GM18507 (cell line): ENCODE data around the gene KAT2A.

Source experiments
- DNase-seq: peaks from one replicate; pipeline ENCODE4 v3.0.0; 2011; ENCODE audit warnings: low read depth; ENCODE audit not compliant: insufficient read length; ENCODE audit errors: extremely low spot score
- FAIRE-seq: peaks from 2 replicates; lab custom pipeline; 2011; peaks lifted over from hg19 to GRCh38; lab: Jason Lieb, UNC

The KAT2A gene

DNA sequence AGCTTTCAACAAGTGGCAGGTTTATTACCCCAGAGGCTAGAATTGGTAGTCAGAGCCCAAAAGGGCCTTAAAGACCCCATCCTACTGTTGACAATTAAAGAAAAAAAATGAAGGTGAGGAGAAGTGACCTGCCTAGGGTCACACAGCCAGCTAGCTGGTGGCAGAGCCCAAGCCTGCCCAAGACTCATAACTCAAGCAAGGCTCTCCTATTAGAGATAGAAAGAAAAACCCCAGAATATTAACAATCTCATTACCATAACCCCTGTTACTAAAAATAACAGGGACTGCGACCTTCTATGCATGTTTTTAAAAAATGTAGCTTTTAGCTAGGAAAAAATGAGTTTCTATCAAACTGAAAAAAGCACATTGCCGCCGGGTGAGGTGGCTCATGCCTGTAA is 15.5 kb upstream of the KAT2A start:
- no peak for FAIRE-seq
- DNase-seq, result no peak

- no peak for FAIRE-seq
- DNase-seq, result no peak
Observed at GRCh38 chr17:42135664-42136653, 14.8 kb upstream of the KAT2A start.

- FAIRE-seq (no peak), DNase-seq (no peak)
Observed at GRCh38 chr17:42135151-42135550, 14.0 kb upstream of the KAT2A start.

DNA sequence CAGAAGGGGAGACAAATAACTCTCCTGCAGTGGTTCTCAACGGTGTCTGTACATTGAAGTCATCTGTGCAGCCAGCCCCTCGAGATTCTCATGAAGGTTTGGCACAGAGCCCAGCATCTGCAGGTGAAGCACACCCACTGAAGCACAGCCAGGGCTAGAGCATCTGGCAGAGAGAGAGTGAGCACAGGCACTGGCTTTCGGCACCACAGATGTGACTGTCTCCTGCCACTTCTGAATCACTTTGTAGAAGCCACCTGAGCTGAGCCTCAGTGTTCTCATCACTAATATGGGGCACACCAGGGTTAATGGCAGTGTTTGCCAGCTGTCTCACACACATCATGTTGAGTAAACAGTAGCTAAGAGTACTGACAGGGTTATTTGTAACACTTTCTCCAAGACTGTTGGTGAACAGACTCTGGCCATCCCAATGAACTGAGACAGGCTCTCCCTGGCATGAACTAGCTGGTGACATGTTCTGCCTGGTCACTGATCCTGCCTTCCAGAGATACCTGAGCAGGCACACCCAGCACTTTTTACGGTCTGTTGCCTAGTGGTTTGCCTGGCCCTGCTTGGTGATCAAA is 12.4 kb upstream of the KAT2A start:
- DNase-seq, result no peak
- FAIRE-seq, result peak; percentile 80

DNA sequence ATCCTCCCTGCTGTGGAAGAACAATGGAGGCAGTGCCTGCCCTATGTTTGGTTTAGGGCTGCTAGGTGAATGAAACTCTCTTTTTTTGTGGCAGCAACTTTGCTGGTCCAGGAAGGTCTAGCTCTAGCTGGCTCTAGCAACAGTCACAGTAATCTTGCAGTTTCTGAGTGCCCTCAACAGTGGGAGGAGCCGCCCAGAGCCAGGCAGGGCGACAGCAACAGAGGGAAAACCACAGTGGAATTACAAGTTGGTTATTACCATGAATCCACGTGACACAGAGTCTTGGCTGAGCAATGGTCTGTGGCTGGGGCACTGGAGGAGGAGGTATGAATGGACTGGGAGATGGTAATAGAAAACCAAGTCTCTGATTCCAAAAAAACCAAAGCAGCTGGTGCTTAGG is 11.8 kb upstream of the KAT2A start:
- no peak for DNase-seq

GRCh38 chr17:42131981-42132432 is 10.8 kb upstream of the KAT2A start:
- FAIRE-seq, result no peak

More for the DNA sequence above, 11.8 kb upstream of the KAT2A start:
- no peak for FAIRE-seq

GRCh38 chr17:42131232-42131631 is 10.1 kb upstream of the KAT2A start:
- no peak for FAIRE-seq

More at GRCh38 chr17:42131981-42132432, 10.8 kb upstream of the KAT2A start:
- DNase-seq, result no peak

DNA sequence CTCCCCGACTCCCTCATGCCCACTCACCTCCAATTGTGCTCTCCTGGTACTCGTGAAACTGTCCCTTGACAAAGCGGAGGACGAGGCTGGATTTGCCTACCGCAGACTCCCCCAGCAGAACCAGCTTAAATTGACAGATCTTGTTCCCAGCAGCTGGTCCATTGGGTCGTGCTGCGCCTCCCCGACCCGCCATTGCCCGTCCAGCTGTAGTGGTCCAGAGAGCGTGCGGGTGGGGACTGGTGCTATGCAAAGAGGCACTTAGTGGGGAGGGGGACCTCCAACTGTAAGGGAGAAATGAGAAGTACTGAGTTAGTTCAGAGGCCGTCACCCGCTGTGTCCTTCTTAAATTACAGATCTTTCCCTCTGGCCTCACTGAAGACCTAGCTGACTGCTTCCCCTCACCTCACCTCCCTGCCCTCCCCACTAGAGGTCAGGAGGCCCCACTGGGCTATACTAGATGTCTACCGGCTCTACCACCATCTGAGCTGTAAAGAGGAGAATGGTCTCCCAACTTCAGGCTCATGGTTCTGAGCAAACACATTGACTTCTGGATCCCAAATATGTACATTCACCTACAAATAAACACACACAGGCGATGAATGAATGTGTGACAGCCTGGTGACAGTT is 9.3 kb upstream of the KAT2A start:
- FAIRE-seq (no peak), DNase-seq (no peak)

More at GRCh38 chr17:42131232-42131631, 10.1 kb upstream of the KAT2A start:
- DNase-seq, result no peak

DNA sequence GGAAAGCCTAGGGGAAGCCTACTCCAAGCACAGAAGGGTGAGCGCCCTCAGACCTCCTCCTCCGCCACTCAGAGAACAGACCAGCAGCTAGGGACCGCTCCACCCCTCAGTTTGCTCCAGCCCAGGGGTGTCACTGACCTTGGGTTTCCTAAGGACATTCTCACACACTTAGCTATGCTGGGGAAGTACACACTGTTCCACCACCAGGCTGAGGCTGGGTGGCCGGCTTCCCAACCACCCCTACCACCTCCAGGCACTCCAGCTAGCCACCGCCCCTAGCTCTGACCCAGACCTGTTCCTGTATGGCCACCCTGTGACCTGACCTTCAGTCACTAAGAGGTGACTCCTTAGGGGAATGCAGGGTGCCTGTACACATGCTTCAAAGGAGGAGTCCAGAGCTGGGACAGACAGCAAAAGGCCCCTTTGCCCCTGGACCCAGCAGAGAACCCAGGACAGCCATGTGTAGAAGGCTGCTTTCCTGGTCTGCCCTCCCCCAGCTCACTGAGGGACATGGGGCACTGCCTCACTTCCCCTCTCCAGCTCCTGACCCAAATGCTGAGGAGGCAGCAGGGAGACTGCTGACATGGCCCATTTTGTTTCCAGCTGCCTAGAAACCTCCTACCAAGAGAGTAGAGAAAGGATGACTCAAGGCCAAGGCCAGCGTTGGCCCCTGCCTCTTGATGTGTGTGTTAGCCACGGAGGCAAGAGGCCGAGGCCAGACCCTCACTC is 8.1 kb upstream of the KAT2A start:
- FAIRE-seq (no peak), DNase-seq (no peak)

- DNase-seq (no peak), FAIRE-seq (no peak)
Observed at GRCh38 chr17:42127414-42127813, 6.2 kb upstream of the KAT2A start.

DNA sequence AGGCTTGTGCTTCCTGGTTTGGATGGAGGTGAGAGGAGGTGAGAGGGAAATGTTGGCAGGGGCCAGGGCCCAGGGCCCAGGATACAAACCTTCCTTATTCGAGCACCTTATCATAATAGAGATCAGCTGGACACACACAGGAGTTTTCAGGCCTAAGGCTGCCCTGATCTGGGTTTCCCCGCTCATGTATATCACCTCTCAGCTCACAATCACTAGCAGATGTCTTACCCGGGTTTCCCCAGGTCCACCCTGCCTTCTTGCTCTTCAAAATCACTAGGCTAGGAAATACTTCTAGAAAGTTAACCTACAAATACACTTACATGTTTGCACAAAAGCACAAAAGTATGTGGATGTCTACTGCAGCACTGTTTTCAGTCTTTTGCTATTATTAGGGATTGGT is 5.7 kb upstream of the KAT2A start:
- FAIRE-seq, result no peak

GRCh38 chr17:42125565-42125964 is 4.4 kb upstream of the KAT2A start:
- no peak for FAIRE-seq
- no peak for DNase-seq

More for the DNA sequence above, 5.7 kb upstream of the KAT2A start:
- DNase-seq, result no peak

DNA sequence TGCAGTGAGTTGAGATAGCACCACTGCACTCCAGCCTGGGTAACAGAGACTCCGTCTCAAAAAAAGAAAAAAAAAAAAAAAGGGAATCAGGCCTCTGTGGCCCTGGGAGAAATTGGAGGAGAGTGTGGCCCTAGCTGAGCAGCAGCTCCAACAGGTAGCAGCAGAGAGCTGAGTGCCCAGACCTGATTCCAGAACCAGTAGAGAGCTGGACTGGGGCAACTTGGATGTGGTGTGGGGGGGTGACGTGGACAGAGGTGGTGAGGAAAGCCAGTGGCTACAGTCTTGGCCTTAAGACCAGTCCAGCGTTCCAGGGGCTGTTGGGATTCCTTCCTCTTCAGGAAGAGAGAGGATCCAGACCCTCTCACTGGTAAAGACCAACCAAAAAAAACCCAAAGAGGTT is 3.1 kb upstream of the KAT2A start:
- no peak for DNase-seq
- FAIRE-seq, result no peak

GRCh38 chr17:42122371-42123303 is 1.5 kb upstream of the KAT2A start, which contains the start of gene HSPB9:
Gene HSPB9 (plus strand): TSS chr17:42122804. CDS start chr17:42122851, 47 bp downstream.
- FAIRE-seq, result no peak
- DNase-seq, result no peak

DNA sequence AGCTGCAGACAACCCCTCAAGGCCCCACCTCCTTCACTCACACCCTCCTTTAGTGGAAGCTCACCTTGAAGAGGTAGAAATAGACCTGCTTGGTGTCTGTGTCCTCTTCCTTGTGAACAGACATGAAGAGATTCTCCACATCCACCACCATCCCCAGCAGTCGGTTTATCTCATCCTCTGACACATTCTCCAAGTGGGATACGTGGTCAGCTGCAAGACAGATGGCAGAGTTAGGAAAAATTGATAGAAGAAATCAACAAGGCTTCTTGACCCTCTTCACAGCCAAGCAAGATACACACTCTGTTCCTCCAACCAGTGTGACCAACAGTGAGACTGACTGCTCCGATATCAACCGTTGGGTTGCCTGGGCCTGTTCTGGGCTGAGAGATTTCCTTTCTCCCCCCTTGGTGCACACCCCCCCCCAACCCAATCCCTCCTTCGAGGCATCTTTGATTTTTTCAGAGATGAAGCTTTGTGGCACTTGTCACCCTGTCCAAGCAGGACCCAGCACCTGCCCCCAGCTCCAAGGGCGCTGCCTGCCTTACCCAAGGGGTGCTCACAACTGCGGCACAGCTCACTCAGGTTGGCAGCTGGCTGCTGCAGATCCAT is 902 bp downstream of the KAT2A start:
- peak; percentile 5 for FAIRE-seq
- no peak for DNase-seq

DNA sequence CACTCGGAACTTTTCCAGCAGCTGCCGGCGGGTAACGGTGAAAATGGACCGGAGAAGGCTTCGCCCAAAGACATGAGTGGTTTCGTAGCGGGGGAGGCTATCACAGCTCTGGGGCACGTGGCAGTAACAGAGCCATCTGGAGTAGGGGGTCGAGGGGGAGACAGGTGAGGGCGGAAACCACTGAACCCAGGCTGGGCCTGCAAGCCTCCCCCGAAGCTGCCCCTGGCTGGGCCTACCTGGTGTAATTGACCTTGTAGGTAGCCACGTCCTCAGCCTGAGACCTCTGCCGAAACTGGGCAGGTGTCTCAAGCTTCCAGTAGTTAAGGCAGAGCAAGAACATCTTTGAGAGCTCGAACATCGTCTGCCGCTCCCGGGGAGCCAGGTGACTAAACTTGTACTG is 1.9 kb downstream of the KAT2A start:
- FAIRE-seq (no peak), DNase-seq (no peak)

DNA sequence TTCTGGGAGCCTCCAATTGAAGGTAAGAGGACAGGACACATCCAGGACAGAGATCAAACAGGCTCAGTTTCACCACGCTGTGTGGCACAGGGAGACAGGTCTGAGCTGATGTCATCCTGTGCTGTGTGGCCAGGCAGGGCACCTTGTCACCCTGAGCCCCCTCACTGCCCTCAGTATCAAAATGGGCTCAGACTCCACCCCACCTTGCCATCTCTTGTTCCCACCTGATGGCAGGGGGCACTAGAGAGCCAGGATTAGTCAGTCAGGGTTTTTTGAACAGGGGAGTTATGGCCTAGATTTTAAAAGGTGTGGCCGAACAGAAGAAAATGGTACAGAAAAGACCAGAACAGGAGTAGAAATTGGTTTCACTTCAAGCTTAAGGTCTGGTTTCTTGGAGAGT is 2.6 kb downstream of the KAT2A start:
- DNase-seq, result no peak

DNA sequence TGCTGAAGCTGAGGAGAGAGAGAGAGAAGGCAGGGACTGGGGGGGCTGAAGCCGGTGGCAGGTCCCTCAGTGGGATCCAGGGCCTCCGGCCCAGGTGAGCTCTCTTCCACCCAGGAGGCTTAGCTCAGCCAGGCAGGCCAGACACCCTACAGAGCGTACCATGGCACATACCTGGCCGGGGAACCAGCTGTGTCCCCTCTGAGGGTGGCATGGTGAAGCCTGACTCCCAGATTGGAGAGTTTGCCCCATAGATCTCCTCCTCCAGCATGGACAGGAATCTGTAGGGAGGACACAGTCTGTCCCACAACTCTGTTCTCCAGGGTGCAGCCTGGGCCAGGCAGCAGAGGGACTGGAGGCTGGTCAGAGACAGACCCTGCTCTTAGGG is 3.0 kb downstream of the KAT2A start:
- DNase-seq (no peak), FAIRE-seq (no peak)

More for the DNA sequence above, 2.6 kb downstream of the KAT2A start:
- FAIRE-seq, result no peak
